ENCODE results near the gene SLC35F2.
"Not testable (repeated sequence)": the region's sequence is repeated elsewhere in the genome, so short reads cannot be mapped to it uniquely, and the experiment has no call there.

Gene SLC35F2

DNA sequence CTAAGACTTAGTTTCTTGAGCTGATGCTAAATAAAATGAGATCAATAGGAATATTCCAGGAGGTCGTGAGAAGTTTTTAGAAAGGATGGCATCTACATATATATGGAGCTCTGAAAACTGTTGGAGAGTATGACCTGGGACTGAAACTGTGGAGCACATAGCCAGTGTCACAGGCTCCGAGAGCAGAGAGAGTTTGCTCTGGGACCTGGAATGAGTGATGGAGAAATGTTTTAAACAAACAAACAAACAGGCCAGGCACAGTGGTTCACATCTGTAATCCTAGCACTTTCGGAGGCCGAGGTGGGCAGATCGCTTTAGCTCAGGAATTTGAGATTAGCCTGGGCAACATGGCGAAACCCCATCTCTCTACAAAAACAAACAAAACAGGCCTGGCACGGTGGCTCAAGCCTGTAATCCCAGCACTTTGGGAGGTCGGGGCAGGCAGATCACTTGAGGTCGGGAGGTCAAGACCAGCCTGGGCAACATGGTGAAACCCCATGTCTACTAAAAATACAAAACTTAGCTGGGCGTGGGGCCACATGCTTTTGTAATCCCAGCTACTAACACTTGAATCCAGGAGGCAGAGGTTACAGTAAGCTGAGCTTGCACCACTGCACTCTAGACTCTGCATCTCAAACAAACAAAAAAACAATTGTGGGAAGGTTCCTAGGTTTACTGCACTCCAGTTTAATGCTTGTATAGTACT lies 67.1 kb downstream of the SLC35F2 start:
- no peak for DNase-seq (ENCODE audit: extremely low read depth in 1 of 2, low read depth in 1 of 2)

DNA sequence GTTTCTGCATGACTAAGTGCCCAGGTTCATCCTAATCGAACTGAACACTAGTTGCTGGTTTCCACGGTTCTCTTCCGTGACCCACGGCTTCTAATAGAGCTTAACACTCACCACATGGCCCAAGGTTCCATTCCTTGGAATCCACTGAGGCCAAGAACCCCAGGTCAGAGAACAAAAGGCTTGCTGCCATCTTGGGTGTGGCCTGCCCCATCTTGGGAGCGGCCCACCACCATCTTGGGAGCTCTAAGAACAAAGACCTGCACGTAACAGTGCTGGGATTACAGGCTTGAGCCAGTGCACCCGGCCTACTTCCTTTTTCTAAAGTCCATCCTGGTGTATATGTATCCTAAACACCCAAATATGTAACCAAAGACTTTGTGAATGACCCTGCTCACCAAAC lies 68.8 kb downstream of the SLC35F2 start:
- no peak for DNase-seq (ENCODE audit: extremely low read depth in 1 of 2, low read depth in 1 of 2)

DNA sequence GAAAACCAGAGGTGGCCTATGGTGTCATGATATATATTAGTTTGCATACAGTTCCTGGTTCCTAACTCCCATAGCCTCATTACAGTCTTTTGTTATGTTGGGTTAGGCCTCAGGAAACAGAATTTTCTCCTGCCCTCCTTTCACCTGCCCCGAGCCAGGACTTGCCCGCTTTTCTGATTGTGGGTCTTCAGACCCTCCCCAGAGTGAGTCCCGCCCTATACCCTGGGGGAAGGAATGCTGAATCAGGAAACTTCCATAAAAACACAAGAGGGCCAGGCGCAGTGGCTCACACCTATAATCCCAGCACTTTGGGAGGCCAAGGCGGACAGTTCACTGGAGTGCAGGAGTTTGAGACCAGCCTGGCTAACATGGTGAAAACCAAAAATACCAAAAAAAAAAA lies 70.9 kb downstream of the SLC35F2 start:
- no peak for DNase-seq (ENCODE audit: extremely low read depth in 1 of 2, low read depth in 1 of 2)

DNA sequence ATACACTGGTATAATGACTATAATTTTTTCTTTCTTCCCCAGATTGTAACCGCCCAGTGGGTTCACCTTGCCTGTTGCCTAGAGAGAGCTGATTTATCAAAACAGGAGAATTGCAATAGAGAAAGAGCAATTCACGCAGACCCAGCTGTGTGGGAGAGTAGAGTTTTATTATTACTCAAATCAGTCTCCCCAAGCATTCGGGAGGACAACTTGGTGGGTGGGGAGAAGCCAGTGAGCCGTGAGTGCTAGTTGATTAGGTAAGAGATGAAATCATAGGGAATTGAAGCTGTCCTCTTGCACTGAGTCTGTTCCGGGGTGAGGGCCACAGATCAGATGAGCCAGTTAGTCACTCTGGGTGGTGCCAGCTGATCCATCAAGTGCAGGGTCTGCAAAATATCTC lies 73.2 kb downstream of the SLC35F2 start:
- peak in 1 of 2 donors; percentile 37 for DNase-seq (ENCODE audit: extremely low read depth in 1 of 2, low read depth in 1 of 2)

DNA sequence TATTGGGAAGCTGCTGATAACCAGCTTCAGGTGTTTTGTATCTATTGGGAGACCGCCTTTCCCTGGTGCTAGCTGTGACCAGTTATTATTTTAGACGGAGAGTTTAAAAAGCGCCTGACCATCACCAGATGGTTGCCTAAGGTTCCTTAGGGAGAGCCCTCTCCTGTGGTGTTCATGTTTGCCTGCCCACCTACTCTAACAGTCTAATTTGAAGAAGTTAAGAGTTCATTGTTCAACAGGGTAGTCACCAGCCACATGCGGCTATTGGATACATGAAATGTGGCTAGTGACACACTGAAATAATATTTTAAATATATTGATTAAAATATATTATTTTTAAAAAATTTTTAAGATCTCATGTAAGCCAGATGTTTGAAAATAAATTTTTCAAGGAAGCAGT lies 75.5 kb downstream of the SLC35F2 start:
- no peak for DNase-seq (ENCODE audit: extremely low read depth in 1 of 2, low read depth in 1 of 2)

DNA sequence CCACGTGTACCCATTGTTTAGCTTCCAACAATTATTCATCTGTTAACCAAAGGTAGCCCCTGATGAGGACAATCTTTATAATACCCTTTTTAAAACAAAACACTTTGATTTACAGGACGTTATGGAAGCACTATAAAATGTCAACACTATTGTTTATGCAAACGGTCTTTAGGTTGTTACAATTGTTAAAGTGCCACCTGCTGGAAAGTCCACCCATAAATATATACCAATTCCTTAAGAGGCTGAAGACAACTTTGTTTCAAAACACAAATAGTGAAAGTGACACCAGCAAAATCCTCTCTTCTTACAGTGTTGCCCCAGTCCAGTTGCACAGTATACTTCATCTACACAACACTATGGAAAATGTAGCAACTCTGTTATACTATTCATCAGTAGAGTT lies 77.8 kb downstream of the SLC35F2 start:
- no peak for DNase-seq (ENCODE audit: extremely low read depth in 1 of 2, low read depth in 1 of 2)

DNA sequence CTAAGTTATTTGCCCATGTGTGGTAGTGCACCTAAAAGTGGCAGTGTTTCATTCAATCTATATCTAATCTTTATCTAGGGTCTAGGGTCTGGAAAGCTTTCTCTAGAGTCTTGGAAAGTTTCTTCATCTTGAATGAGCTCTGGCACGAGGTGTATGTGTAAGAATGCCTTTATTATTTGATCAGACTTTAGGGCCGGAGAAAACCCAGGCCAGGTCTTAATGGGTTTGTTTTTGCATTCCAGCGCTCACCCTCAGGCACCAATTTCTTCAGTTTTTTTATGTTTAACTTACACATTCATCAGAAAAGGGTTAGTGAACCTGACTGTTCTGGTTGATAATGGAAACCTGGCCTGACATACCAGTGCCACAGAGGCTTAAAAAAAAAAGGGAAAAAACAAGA lies 78.5 kb downstream of the SLC35F2 start:
- DNase-seq (ENCODE audit: extremely low read depth in 1 of 2, low read depth in 1 of 2): no peak

DNA sequence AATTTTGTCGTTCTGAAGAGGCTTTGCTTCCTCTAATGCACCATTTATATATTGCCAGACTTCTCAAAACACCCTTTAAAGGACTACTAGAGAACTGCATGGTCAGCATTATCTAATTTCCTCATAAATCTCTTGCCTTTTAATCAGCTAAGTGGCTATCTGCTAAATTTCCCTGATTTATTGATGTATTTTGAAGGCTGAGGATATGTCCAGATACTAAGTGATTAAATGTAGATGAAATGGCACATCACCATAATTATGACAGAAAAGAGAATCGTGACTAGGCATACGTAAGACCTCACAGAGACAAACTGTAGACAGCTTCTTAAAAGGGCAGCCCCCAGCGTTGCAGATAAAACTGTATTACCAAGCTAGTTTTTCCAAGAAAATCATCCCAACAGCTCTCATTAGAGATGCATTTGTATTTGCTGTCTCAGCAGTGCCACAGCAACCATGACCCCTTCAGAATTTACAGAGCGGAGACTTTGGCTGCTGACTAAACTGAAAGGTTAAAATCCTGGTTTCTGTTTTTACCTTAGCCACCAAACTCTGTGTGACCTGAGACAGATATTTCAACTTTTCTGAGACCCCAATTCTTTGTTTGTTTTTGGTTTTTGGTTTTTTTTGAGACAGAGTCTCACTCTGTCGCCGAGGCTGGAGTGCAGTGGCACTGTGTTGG lies 79.6 kb downstream of the SLC35F2 start:
- no peak for DNase-seq (ENCODE audit: extremely low read depth in 1 of 2, low read depth in 1 of 2)

DNA sequence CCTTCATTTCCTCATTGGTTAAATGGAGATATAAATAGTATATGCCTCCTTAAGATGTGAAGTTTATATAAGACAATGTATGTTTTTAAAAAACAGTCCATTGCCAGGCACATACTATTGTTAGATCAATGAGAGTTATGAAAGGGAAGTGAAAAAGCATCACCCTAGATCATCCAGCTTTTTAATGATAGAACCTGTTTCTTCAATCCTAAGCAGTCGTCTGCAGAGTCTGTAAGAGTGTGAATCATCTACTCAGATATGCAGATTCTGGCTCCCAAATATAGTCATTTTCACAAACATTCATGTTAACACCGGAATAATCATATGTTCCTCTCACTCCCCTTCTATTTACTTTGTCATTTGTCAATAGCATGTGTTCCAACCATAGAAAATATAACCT lies 81.5 kb downstream of the SLC35F2 start:
- no peak for DNase-seq (ENCODE audit: extremely low read depth in 1 of 2, low read depth in 1 of 2)

DNA sequence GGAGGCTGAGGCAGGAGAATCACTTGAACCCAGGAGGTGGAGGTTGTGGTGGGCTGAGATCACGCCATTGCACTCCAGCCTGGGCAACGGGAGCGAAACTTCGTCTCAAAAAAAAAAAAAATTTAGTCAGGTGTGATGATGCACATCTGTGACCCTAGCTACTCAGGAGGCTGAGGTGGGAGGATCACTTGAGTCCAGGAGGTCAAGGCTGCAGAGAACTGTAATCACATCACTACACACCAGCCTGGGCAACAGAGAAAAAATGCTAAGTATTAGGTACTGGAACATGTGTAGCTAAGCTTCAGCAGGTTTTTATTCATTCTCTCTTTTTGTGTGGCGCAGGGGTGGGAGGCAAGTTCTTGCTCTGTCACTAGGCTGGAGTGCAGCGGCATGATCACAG lies 82.5 kb downstream of the SLC35F2 start:
- DNase-seq (ENCODE audit: extremely low read depth in 1 of 2, low read depth in 1 of 2): no peak

DNA sequence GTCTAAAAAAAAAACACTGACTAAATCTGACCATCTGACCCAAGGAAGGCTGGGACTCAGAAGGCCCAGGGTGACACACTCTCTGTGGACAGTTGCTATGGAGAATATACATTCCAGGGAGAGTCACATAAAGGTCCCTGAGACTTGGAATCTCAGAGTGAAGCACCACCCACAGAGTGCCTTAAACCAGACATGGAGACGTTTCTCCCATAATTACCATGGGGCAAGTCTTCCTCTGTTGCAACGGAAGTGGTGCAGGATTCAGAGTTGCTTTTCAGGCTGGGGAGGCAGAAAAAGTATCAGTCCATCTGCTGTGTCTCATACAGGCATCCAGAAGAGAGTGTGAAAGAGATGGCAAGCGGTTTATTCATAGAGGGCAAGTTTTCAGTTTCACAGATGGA lies 88.0 kb downstream of the SLC35F2 start:
- DNase-seq (ENCODE audit: extremely low read depth in 1 of 2, low read depth in 1 of 2): no peak

DNA sequence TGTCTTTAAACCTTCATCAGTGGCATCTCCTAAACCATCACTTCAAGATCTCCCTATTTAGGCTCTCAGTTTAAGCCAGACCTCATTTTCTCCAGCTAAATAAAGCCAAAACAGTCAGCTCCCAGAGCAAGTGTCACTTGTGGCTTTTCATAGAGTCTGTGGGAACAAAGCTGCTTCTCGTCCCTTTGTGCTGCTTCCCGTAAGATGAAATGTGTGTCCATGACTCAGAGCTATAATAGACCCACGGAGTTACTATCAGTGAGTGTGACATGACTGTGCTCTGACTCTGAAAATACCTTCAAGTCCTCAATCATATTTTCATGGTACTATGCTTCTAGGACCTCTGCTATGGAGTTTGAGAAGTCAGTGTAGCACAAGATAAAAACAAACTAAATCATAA lies 89.4 kb downstream of the SLC35F2 start:
- no peak for DNase-seq (ENCODE audit: extremely low read depth in 1 of 2, low read depth in 1 of 2)

DNA sequence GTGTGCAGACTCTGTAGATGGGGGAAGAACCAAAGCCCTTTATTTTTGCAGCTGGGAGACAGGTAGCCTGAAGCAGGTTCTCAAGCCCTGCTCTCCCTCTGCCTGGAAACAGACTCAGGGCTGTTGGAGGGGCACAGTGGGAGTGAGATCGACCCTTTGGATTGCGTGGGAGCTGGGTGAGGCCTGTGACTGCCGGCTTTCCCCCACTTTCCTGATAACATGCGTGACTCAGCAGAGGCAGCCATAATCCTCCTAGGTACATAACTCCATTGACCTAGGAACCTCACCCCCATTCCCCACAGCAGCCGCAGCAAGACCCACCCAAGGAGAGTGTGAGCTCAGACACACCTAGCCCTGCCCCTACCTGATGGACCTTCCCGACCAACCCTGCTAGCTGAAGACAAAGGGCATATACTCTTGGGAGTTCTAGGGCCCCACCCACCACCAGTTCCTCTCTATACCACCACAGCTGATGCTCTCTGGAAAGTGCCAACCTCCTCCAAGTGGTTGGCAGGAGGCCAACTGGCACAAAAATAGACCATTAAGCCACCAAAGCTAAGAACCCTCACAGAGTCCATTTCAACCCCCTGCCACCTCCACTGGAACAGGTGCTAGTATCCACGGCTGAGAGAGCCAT lies 99.8 kb downstream of the SLC35F2 start:
- not testable (repeated sequence) for DNase-seq (ENCODE audit: extremely low read depth in 1 of 2, low read depth in 1 of 2)

DNA sequence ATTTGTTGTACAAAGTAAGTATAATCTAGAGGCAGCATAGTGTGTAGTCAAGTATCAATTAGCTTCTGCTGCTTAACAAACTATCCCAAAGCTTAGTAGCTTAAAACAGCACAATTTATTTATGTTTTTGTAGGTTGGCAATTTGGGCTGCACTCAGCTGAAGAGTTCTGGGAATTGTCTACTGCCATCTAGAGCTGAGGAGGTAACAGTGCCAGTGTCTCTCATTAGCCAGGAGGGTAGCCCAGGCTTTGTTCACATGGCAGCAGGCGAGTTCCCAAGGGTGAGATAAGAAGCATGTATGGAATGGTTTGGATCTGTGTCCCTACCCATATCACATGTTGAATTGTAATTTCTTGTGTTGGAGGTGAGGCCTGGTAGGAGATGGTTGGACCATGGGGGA lies 100.9 kb downstream of the SLC35F2 start:
- DNase-seq (ENCODE audit: extremely low read depth in 1 of 2, low read depth in 1 of 2): no peak

DNA sequence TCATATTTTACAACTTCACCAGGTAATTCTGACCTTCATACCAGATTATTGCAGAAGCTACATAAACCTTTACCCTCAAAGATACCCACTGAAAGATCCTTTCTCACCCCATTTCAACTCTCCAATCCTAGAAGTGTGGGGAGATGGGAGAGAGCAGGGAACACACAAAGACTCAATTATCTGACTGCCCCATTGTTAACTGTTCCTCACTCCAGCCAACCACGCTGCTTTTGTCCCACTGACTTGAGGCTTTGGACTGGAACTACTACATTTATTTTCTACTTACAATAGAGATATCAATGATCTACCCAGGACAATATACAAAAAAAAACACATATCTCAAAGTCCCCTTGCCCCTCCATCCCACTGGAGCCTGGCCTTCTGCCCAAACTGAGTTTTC lies 102.0 kb downstream of the SLC35F2 start:
- DNase-seq (ENCODE audit: extremely low read depth in 1 of 2, low read depth in 1 of 2): no peak

DNA sequence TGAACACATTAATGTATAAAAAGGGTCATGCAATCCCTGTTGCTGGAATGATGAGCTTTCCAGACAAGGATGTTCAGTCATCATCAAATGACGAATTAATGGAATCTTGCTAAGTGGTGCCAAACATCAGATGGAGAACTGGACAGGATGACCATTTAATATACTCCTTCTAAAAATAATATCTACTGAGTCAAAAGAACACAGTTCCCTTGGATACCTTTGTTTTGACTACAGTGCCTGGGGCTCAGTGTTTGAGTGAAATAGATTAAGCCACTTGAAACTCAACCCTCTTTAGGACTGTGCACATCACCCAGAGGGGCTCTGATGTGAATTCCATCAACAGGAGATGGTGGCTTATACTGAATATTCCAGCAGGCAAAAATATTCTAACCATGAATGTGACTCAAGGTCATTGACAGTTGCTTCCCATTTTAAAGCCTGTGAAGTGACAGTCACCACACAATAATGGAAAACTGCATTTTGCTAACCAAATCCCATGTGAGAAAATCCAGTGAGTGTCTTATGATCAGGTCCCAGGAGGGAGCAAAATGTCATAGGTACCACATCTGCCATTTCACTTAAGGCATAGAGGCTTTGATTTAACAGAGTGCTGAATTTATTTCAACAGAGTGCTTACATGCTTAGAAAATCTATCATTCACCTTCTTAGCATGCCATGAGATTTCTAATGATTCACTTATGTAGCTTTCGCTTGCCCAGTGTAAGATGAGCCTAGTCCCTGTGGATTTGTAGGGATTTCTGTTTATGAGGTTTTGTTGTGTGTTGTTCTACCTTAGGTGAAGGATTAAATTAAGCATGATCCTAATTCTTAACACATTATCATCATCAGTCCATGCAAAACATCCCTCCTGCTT lies 105.4 kb downstream of the SLC35F2 start:
- no peak for DNase-seq (ENCODE audit: extremely low read depth in 1 of 2, low read depth in 1 of 2)

DNA sequence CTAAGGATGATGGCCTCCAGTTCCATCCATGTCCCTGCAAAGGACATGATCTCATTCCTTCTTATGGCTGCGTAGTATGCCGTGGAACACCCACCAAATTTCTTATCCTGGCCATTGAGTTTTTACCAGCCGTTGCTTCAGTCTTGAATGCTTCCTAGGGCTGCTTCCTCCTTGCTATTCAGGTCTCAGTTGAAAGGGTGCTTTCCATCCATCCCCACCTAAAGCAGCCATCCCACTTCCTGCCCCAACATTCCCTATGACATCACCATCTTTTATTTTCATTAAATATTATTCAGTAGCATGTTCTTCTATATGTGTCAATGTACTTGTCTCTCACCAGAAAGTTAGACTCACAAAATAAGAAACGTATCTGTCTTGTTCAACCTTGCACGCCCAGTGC lies 106.1 kb downstream of the SLC35F2 start:
- DNase-seq (ENCODE audit: extremely low read depth in 1 of 2, low read depth in 1 of 2): no peak

DNA sequence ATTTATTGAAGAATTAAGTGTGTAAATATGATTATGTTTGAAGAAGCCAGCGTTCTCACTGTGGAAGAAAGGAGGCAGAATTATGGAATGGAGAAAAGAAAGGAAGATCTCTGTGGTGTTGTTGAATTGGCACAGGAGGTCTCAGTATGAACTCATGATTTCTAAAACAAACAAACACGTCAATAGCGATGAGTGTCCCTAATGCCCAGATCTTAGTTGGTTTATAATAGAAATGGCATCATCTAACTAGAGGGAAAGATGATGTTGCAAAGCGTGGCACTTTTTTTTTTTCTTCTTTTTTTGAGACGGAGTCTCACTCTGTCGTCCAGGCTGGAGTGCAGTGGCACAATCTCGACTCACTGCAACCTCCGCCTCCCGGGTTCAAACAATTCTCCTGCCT lies 107.5 kb downstream of the SLC35F2 start:
- no peak for DNase-seq (ENCODE audit: extremely low read depth in 1 of 2, low read depth in 1 of 2)

DNA sequence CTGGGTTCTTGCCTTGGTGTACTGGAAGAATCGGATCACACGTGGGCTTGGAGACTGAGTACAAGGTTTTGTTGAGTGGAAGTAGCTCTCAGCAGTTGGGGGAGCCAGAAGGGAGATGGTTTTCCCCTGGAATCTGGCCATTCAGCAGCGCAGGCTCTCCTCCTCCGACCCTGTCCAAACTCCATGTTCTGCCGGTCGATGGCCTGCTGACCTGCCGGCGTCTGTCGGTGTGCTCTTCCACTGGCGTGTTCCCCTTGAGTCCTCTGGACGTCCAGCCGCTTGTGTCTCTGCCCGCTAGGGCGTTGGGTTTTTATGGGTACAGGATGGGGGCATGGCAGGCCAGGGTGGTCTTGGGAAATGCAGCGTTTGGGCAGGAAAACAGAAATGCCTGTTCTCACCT lies 108.3 kb downstream of the SLC35F2 start:
- DNase-seq (ENCODE audit: extremely low read depth in 1 of 2, low read depth in 1 of 2): no peak

DNA sequence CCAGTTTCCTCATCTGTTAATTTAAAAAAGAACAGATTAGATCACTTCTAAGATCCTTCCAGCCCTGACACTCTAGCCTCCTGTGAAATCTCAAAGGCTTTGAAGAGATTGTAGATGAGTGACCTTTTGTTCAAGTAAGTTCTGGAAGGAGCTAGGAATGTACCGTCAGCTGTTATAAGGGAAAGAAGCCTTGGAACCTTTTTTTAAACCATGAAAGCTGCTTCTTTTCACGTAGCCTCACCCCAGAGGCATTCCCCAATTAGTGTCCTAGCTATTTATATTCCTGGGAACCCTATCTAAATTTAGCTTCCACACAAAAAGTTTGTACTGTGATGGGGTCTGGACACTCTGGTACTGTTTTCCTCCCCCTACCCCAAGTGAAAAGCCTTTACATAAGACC lies 111.0 kb downstream of the SLC35F2 start:
- DNase-seq (ENCODE audit: extremely low read depth in 1 of 2, low read depth in 1 of 2): no peak

DNA sequence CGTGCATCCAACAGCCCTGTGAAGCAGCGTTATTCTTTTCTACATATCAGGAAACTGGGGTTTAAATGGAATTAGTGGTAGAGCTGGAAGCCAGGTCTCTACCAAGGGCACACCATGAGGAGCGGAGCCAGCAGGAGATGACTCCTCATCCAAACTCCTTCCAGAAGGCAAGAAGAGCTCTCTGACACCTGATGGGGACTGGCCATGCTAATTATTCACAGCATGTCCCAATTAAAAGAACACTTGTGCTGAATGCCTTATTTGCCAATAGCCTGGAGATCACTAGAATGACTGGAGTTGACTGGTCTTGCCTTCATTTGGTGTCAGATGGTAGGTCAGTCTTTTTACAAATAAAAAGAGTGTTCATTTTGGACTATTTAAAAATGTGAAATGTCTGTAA lies 113.9 kb downstream of the SLC35F2 start:
- no peak for DNase-seq (ENCODE audit: extremely low read depth in 1 of 2, low read depth in 1 of 2)
